ENCODE data around the gene IFT27.

Gene IFT27

DNA sequence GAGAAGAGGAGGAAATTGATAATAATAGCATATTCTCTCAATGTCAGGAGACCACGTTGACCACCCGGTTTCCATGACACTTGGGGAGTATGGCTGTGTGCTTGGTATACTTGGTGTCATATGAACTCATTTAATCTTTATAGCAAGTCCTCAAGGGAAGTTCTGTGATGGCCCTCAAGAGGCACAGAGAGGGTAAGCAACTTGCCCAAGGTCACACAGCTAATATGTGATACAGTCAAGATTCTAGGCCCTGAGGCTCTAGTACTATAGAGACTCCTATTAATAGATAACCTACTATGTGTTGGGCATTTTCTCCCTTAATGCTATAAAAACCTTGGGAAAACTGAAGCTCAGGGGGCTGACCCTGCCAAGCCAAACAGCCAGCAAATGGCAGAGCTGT is 61.8 kb downstream of the IFT27 start:
- DNase-seq: no peak

DNA sequence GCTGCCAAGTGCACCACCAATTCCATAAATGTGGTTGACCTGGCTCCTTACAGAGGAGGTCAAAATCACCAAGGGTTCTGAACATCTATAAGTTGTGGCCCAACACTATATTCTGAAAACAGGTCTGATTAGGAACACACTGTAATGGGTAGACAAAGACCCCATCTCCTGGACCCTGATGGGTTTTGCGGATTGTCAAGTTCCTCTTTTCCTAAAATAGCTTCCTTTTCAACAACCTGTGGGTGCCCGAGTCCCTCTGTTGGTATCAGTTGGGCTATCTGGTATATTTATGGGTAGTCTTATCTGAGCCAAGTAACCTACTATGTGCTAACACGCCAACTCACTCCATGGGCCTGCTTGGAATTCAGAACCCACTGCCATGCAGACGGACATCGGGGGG is 62.5 kb downstream of the IFT27 start:
- DNase-seq: no peak
